HG03432 (cell line): ENCODE data around the gene ATP11C.
A peak's percentile ranks its signal among the peaks of the same experiment; 100 is the strongest.
"Not testable (repeated sequence)": the region's sequence is repeated elsewhere in the genome, so short reads cannot be mapped to it uniquely, and the experiment has no call there.

Experiments
- ATAC-seq: cut with Tn5 transposase; IDR thresholded peaks from one replicate; pipeline ENCODE4 v1.9.1; 2021; ENCODE audit warnings: mild to moderate bottlenecking, moderate library complexity; ENCODE audit not compliant: unreplicated experiment

ATP11C gene

GRCh38 chrX:139864640-139865039, 68.2 kb downstream of the ATP11C start:
- ATAC-seq, result no peak

GRCh38 chrX:139862208-139862607, 70.6 kb downstream of the ATP11C start:
- ATAC-seq, result no peak

GRCh38 chrX:139856826-139857225, 76.0 kb downstream of the ATP11C start:
- ATAC-seq, result not testable (repeated sequence)

GRCh38 chrX:139851730-139852129, 81.1 kb downstream of the ATP11C start:
- no peak for ATAC-seq

GRCh38 chrX:139850968-139851367, 81.9 kb downstream of the ATP11C start:
- ATAC-seq, result no peak

- ATAC-seq, result peak; percentile 87
Measured at GRCh38 chrX:139844884-139845283, 88.0 kb downstream of the ATP11C start.

- ATAC-seq, result peak; percentile 80
Measured at GRCh38 chrX:139844163-139844562, 88.7 kb downstream of the ATP11C start.

- ATAC-seq, result no peak
Measured at GRCh38 chrX:139842326-139843185, 90.3 kb downstream of the ATP11C start.

GRCh38 chrX:139836335-139836734, 96.5 kb downstream of the ATP11C start:
- not testable (repeated sequence) for ATAC-seq

- ATAC-seq, result no peak
Measured at GRCh38 chrX:139834879-139835278, 98.0 kb downstream of the ATP11C start.

GRCh38 chrX:139832718-139833309, 100.0 kb downstream of the ATP11C start:
- ATAC-seq, result no peak

- ATAC-seq, result peak; percentile 88
Measured at GRCh38 chrX:139831675-139832456, 101.0 kb downstream of the ATP11C start.

GRCh38 chrX:139831017-139831416, 101.8 kb downstream of the ATP11C start:
- no peak for ATAC-seq

GRCh38 chrX:139828830-139829229, 104.0 kb downstream of the ATP11C start:
- ATAC-seq, result no peak

- peak; percentile 30 for ATAC-seq
Measured at GRCh38 chrX:139828033-139828432, 104.8 kb downstream of the ATP11C start.

GRCh38 chrX:139826065-139827044, 106.5 kb downstream of the ATP11C start:
- no peak for ATAC-seq

- no peak for ATAC-seq
Measured at GRCh38 chrX:139825618-139826017, 107.2 kb downstream of the ATP11C start.

GRCh38 chrX:139823806-139824205, 109.0 kb downstream of the ATP11C start:
- ATAC-seq, result no peak

- no peak for ATAC-seq
Measured at GRCh38 chrX:139820358-139820984, 112.4 kb downstream of the ATP11C start.

GRCh38 chrX:139816204-139816603, 116.6 kb downstream of the ATP11C start:
- ATAC-seq, result no peak
